Gastrocnemius medialis (tissue), 4 donors: ENCODE measurements around the gene CCSER1.

ENCODE experiments used
- POLR2A ChIP-seq, 2 donors: fragments of 450-650 bp; IDR thresholded peaks; one replicate each; pipeline ENCODE4 v1.6.1; 2017; ENCODE audit warnings: antibody characterized with exemption in 2 of 2, mild to moderate bottlenecking in 2 of 2, moderate library complexity in 2 of 2
- TF ChIP-seq, protein P1 (sequence below), 5 experiments: fragments of 450-650 bp in 3 of 5; fragments of 200-600 bp in 2 of 5; sonication (generic) in 2 of 5; IDR thresholded peaks in 4 of 5; conservative IDR thresholded peaks in 1 of 5; 1 replicate in 4 of 5; 2 replicates in 1 of 5; pipeline ENCODE4 v1.5.1; 2016 to 2019; ENCODE audit warnings: antibody characterized with exemption in 5 of 5, mild to moderate bottlenecking in 3 of 5, moderate library complexity in 3 of 5

DNA sequence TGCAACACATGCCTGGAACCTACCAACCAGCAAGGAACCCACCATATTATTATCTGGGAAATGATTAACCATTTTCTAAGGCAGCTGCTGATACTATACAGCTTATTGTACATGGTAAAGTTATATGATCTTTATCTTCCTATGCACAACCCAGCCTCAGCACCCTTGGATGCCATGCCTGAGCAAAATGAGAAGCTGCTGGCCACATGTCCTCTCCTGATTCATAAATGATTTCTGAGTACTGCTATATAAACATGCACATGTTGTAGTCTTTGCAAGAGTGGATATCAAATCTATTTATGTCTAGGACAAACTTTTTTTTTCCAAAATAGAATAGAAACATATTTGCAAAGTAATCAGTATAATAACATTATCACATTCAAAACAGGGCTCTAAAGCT, 1043.6 kb downstream of the CCSER1 start:
- TF ChIP-seq POLR2A (IDR thresholded peaks at IDR 0.05): no peak
- TF ChIP-seq, protein P1, sequence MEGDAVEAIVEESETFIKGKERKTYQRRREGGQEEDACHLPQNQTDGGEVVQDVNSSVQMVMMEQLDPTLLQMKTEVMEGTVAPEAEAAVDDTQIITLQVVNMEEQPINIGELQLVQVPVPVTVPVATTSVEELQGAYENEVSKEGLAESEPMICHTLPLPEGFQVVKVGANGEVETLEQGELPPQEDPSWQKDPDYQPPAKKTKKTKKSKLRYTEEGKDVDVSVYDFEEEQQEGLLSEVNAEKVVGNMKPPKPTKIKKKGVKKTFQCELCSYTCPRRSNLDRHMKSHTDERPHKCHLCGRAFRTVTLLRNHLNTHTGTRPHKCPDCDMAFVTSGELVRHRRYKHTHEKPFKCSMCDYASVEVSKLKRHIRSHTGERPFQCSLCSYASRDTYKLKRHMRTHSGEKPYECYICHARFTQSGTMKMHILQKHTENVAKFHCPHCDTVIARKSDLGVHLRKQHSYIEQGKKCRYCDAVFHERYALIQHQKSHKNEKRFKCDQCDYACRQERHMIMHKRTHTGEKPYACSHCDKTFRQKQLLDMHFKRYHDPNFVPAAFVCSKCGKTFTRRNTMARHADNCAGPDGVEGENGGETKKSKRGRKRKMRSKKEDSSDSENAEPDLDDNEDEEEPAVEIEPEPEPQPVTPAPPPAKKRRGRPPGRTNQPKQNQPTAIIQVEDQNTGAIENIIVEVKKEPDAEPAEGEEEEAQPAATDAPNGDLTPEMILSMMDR (IDR thresholded peaks at IDR 0.05 in 4 of 5, conservative IDR thresholded peaks at IDR 0.05 in 1 of 5): no peak
